Endothelial cell of umbilical vein (primary cell): Measurements from ENCODE around the gene ARHGEF19.

Experiments used
- POLR2A ChIP-seq: IDR thresholded peaks from 2 replicates; pipeline ENCODE4 v1.6.1; 2012; ENCODE audit warnings: low read depth, mild to moderate bottlenecking, control low read depth, low read length
- TF ChIP-seq, protein P1 (sequence below), 2 donors: IDR thresholded peaks; 1 replicate in 1 of 2; 2 replicates in 1 of 2; pipeline ENCODE4 v1.5.1; 2011; ENCODE audit warnings: low read length in 2 of 2, mild to moderate bottlenecking in 2 of 2, moderate library complexity in 2 of 2, control low read depth in 1 of 2, inconsistent platforms in 1 of 2, low read depth in 1 of 2; ENCODE audit not compliant: insufficient read depth in 1 of 2; ENCODE audit errors: extremely low read depth in 1 of 2

GRCh38 chr1:16246961-16247360 lies 34.5 kb upstream of the ARHGEF19 start:
- TF ChIP-seq, protein P1, sequence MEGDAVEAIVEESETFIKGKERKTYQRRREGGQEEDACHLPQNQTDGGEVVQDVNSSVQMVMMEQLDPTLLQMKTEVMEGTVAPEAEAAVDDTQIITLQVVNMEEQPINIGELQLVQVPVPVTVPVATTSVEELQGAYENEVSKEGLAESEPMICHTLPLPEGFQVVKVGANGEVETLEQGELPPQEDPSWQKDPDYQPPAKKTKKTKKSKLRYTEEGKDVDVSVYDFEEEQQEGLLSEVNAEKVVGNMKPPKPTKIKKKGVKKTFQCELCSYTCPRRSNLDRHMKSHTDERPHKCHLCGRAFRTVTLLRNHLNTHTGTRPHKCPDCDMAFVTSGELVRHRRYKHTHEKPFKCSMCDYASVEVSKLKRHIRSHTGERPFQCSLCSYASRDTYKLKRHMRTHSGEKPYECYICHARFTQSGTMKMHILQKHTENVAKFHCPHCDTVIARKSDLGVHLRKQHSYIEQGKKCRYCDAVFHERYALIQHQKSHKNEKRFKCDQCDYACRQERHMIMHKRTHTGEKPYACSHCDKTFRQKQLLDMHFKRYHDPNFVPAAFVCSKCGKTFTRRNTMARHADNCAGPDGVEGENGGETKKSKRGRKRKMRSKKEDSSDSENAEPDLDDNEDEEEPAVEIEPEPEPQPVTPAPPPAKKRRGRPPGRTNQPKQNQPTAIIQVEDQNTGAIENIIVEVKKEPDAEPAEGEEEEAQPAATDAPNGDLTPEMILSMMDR (IDR thresholded peaks at IDR 0.05; ENCODE audit: extremely low read depth in 1 of 2, insufficient read depth in 1 of 2, low read depth in 1 of 2, low read length in 2 of 2) = no peak
- TF ChIP-seq POLR2A = no peak
